Measurements from ENCODE around the gene PPIL4. TPM values are rescaled to one million over a fixed set of nuclear protein-coding genes. Genes with fewer than 3 reads are reported as not detected.

Gene PPIL4
- total RNA-seq, 1 donor from 2014 or later = 18.3 TPM

GRCh38 chr6:149484733-149485700 lies 60.8 kb downstream of the PPIL4 start, which contains the start of gene ZC3H12D:
Gene ZC3H12D, minus strand, starts transcription at chr6:149485014. Its CDS starts 10,471 bp downstream, at chr6:149474543.
- intact Hi-C loops (cut with micrococcal nuclease) = loop anchor here (1.0 to 2.0 kb wide), 4 partner anchors 10 to 456 kb away; no protein-coding TSS in a partner anchor

GRCh38 chr6:149483849-149484655 lies 61.8 kb downstream of the PPIL4 start:
- intact Hi-C loops (cut with micrococcal nuclease) = loop anchor here (1.0 to 2.0 kb wide), 3 partner anchors 11 to 455 kb away; no protein-coding TSS in a partner anchor

- intact Hi-C loops (cut with micrococcal nuclease) = no loop called here
These were observed 62.5 kb downstream of the PPIL4 start for GRCh38 chr6:149483334-149483725.

GRCh38 chr6:149482545-149483333 lies 63.1 kb downstream of the PPIL4 start:
- intact Hi-C loops (cut with micrococcal nuclease) = no loop called here

GRCh38 chr6:149480502-149481280 lies 65.2 kb downstream of the PPIL4 start:
- intact Hi-C loops (cut with micrococcal nuclease) = no loop called here

GRCh38 chr6:149478631-149479314 lies 67.1 kb downstream of the PPIL4 start:
- intact Hi-C loops (cut with micrococcal nuclease) = no loop called here

- intact Hi-C loops (cut with micrococcal nuclease) = no loop called here
These were observed 68.3 kb downstream of the PPIL4 start for GRCh38 chr6:149477544-149477943.

- intact Hi-C loops (cut with micrococcal nuclease) = no loop called here
These were observed 68.9 kb downstream of the PPIL4 start for GRCh38 chr6:149476789-149477455.

- intact Hi-C loops (cut with micrococcal nuclease) = no loop called here
These were observed 71.5 kb downstream of the PPIL4 start for GRCh38 chr6:149474108-149474935.

GRCh38 chr6:149473080-149474052 lies 72.5 kb downstream of the PPIL4 start:
- intact Hi-C loops (cut with micrococcal nuclease) = no loop called here

GRCh38 chr6:149472241-149472640 lies 73.6 kb downstream of the PPIL4 start:
- intact Hi-C loops (cut with micrococcal nuclease) = no loop called here

- intact Hi-C loops (cut with micrococcal nuclease) = no loop called here
These were observed 74.0 kb downstream of the PPIL4 start for GRCh38 chr6:149471801-149472200.

- intact Hi-C loops (cut with micrococcal nuclease) = no loop called here
These were observed 74.9 kb downstream of the PPIL4 start for GRCh38 chr6:149470948-149471347.

- intact Hi-C loops (cut with micrococcal nuclease) = no loop called here
These were observed 77.7 kb downstream of the PPIL4 start for GRCh38 chr6:149468179-149468578.

GRCh38 chr6:149467265-149467664 lies 78.6 kb downstream of the PPIL4 start:
- intact Hi-C loops (cut with micrococcal nuclease) = no loop called here

GRCh38 chr6:149464411-149464810 lies 81.4 kb downstream of the PPIL4 start:
- intact Hi-C loops (cut with micrococcal nuclease) = no loop called here

- intact Hi-C loops (cut with micrococcal nuclease) = no loop called here
These were observed 82.1 kb downstream of the PPIL4 start for GRCh38 chr6:149463781-149464180.
